Measurements from ENCODE around the gene MIA.

GRCh38 chr19:40758491-40758890 lies 16.8 kb upstream of the MIA start:
- no peak for TF ChIP-seq CTCF (IDR thresholded peaks at IDR 0.05; ENCODE audit: low read length)
- no peak for TF ChIP-seq EZH2 (IDR thresholded peaks at IDR 0.05; ENCODE audit: borderline replicate concordance, low read length)

Measured in OCI-LY1 (cell line).